Anterior cingulate cortex (tissue), 58 donors: ENCODE data around the gene LDHAL6B.

Experiments
- DNase-seq, 58 donors: peaks; one replicate each; lab custom pipeline; 2025; lab: John Stamatoyannopoulos, UW

Gene LDHAL6B

GRCh38 chr15:59216911-59217310, 10.3 kb downstream of the LDHAL6B start:
- no peak for DNase-seq

- no peak for DNase-seq
Observed at GRCh38 chr15:59217876-59218498, 11.3 kb downstream of the LDHAL6B start.

GRCh38 chr15:59218710-59219109, 12.1 kb downstream of the LDHAL6B start:
- DNase-seq, result peak in 2 of 58 donors; percentile 12 to 18

GRCh38 chr15:59221511-59222505, 15.2 kb downstream of the LDHAL6B start:
- peak in 1 of 58 donors; percentile 5 for DNase-seq

- DNase-seq, result no peak
Observed at GRCh38 chr15:59222906-59223550, 16.4 kb downstream of the LDHAL6B start.

- no peak for DNase-seq
Observed at GRCh38 chr15:59223736-59224135, 17.1 kb downstream of the LDHAL6B start.

GRCh38 chr15:59224474-59224873, 17.8 kb downstream of the LDHAL6B start:
- DNase-seq, result no peak

GRCh38 chr15:59227021-59227420, 20.4 kb downstream of the LDHAL6B start:
- DNase-seq, result no peak

GRCh38 chr15:59229015-59229414, 22.4 kb downstream of the LDHAL6B start:
- DNase-seq, result no peak

- DNase-seq, result no peak
Observed at GRCh38 chr15:59229453-59229852, 22.8 kb downstream of the LDHAL6B start.

- DNase-seq, result no peak
Observed at GRCh38 chr15:59230531-59231055, 23.9 kb downstream of the LDHAL6B start.

- DNase-seq, result no peak
Observed at GRCh38 chr15:59232476-59232875, 25.8 kb downstream of the LDHAL6B start.

GRCh38 chr15:59236394-59236793, 29.8 kb downstream of the LDHAL6B start:
- DNase-seq, result no peak

- no peak for DNase-seq
Observed at GRCh38 chr15:59237119-59237855, 30.6 kb downstream of the LDHAL6B start.

- DNase-seq, result no peak
Observed at GRCh38 chr15:59237924-59238331, 31.3 kb downstream of the LDHAL6B start.

- no peak for DNase-seq
Observed at GRCh38 chr15:59240036-59240435, 33.4 kb downstream of the LDHAL6B start.

- DNase-seq, result no peak
Observed at GRCh38 chr15:59242649-59243048, 36.0 kb downstream of the LDHAL6B start.

- no peak for DNase-seq
Observed at GRCh38 chr15:59243622-59244021, 37.0 kb downstream of the LDHAL6B start.

- DNase-seq, result no peak
Observed at GRCh38 chr15:59244337-59244736, 37.7 kb downstream of the LDHAL6B start.

- DNase-seq, result no peak
Observed at GRCh38 chr15:59245559-59245958, 38.9 kb downstream of the LDHAL6B start.
